ENCODE measurements around the gene NDUFAF5. TPM values are rescaled to one million over a fixed set of nuclear protein-coding genes. Genes with fewer than 3 reads are reported as not detected.

NDUFAF5 gene
- total RNA-seq, 4 donors from 2014 or later, result 11.2 to 32.1 (median 21.2) TPM

DNA sequence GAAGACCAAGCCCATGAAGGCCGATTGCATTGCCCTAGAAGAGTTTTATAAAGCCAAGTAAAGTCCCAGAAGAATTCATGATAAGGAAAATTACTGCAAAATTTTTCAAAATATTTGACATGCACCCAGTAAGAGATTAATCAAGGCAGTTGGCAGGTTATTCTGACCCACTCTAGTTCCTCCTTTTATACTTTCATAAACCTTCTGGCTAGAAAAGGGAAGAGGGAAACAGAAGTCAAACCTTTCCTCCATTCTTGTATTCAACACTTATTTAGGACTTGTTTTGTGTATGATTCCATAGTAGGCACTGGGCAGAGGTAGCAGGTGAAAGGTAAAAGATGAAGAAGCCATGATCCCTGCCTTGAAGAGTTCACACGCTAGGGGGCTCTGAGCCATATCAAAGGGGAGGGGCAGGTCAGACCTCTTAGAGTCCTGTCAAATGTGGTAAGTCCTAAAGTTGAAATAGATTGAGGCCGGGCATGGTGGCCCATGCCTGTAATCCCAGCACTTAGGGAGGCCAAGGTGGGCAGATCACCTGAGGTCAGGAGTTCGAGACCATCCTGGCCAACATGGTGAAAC, 85.4 kb downstream of the NDUFAF5 start:
- DNase-seq (ENCODE audit: low spot score in 2 of 2), result no peak
- TF ChIP-seq, protein P1, sequence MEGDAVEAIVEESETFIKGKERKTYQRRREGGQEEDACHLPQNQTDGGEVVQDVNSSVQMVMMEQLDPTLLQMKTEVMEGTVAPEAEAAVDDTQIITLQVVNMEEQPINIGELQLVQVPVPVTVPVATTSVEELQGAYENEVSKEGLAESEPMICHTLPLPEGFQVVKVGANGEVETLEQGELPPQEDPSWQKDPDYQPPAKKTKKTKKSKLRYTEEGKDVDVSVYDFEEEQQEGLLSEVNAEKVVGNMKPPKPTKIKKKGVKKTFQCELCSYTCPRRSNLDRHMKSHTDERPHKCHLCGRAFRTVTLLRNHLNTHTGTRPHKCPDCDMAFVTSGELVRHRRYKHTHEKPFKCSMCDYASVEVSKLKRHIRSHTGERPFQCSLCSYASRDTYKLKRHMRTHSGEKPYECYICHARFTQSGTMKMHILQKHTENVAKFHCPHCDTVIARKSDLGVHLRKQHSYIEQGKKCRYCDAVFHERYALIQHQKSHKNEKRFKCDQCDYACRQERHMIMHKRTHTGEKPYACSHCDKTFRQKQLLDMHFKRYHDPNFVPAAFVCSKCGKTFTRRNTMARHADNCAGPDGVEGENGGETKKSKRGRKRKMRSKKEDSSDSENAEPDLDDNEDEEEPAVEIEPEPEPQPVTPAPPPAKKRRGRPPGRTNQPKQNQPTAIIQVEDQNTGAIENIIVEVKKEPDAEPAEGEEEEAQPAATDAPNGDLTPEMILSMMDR (IDR thresholded peaks at IDR 0.05), result no peak
- TF ChIP-seq POLR2A (IDR thresholded peaks at IDR 0.05), result no peak
- TF ChIP-seq EP300 (IDR thresholded peaks at IDR 0.05), result no peak
- no peaks in the 10 kb centered on the region for H3K27me3 ChIP-seq
- H3K4me1 ChIP-seq, result peaks cover 0 to 14% (median 0%) of the 10 kb centered on the region in 4 donors
- no peaks in the 10 kb centered on the region for H3K36me3 ChIP-seq
- H3K4me3 ChIP-seq, result no peak overlapping the region
- no peaks in the 10 kb centered on the region for H3K9me3 ChIP-seq
- no peak overlapping the region for H3K27ac ChIP-seq
- WGBS, 2 donors, result 78 to 80% methylated on average over 4 of the region's 4 CpGs

Other genes with a start within 250 kb of the NDUFAF5 start
- 10 to 100 TPM; 14.3 to 17.1 (median 15.6) TPM for gene TASP1, start 146.1 kb upstream of the NDUFAF5 start, total RNA-seq
- 10 to 100 TPM; 14.9 to 28.0 (median 16.5) TPM for gene ESF1, start 109 bp upstream of the NDUFAF5 start, total RNA-seq
- not detected for gene SEL1L2, start 205.6 kb downstream of the NDUFAF5 start, total RNA-seq
- 10 to 100 TPM in 2 of 4 donors, 1 to 10 TPM in 2; 4.0 to 14.1 (median 10.4) TPM for gene MACROD2, start 210.5 kb downstream of the NDUFAF5 start, total RNA-seq

Measured in tibial nerve (tissue), 4 donors.